HG02759 (cell line): ENCODE measurements around the gene CORO2A.
A peak's percentile ranks its signal among the peaks of the same experiment; 100 is the strongest.
"Not testable (repeated sequence)": the region's sequence is repeated elsewhere in the genome, so short reads cannot be mapped to it uniquely, and the experiment has no call there.

Source experiments
- ATAC-seq: cut with Tn5 transposase; IDR thresholded peaks from one replicate; pipeline ENCODE4 v1.9.1; 2021; ENCODE audit warnings: mild to moderate bottlenecking, moderate library complexity; ENCODE audit not compliant: unreplicated experiment

Gene CORO2A

DNA sequence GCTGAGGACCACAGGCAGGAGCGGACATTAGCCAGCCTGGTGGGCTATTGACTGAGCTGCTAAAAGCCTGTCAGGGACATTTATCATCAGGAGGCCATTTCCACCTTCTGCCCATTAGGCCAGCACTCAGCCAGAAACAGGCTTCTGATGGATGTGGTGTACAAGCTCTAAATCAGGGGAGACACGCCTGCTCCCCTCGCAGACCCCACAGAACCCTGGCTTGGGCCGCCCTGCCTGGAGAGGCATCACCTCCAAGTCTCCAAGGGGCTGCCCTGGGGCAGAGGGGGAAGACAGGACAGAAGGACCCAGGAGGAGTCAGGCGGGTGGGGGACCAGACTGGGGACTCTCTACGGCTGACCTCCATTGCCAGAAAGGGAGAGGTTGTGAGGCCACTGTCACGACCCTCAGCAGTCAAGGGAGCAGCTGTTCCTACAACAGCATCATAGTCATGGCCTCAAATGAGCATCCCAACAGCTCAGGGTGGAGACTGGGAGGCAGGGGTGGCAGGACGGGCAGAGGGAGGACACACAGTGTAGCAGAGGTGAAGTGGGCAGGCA, 49.4 kb downstream of the CORO2A start:
- no peak for ATAC-seq

GRCh38 chr9:98142182-98142907, 50.1 kb downstream of the CORO2A start:
- no peak for ATAC-seq

GRCh38 chr9:98140503-98140902, 51.9 kb downstream of the CORO2A start:
- no peak for ATAC-seq

DNA sequence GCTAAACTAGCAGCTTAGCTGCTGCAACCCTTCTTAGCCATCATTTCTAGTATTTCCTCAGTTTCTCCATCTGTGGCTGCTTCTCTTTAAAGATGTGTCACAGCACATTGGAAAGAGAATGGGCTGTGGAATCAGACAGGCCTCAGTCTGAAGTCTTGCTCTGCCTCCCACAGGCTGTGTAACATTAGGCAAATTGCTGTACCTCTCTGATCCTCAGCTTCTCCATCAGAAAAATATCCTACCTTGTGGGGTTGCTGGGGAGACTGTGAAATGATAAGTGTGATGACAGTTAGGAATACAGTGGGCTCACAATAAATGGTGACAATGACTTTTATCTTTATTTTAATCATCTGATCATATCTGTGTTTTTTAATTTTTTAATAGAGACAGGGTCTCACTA, 55.9 kb downstream of the CORO2A start:
- no peak for ATAC-seq

- ATAC-seq = no peak
These were observed 56.5 kb downstream of the CORO2A start for GRCh38 chr9:98135938-98136337.

DNA sequence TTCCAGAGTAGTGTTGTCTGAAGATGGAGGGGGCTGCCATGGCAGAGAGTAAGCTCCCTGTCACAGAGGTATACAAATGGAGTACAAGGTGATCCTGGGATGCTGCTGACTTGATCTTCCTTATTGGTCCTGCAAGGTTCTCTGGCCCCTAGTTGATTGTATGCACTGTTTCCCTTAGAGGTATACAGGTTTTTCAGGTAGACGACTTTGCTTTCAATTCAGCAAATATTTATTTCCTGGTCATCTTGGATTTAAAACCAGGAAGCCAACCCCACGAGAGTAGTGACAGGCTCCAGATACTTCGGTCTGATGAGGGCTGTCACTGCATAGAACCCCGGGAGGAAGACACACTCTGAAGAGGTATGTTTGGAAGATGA, 56.9 kb downstream of the CORO2A start:
- ATAC-seq = no peak

- no peak for ATAC-seq
These were observed 57.5 kb downstream of the CORO2A start for GRCh38 chr9:98134702-98135557.

DNA sequence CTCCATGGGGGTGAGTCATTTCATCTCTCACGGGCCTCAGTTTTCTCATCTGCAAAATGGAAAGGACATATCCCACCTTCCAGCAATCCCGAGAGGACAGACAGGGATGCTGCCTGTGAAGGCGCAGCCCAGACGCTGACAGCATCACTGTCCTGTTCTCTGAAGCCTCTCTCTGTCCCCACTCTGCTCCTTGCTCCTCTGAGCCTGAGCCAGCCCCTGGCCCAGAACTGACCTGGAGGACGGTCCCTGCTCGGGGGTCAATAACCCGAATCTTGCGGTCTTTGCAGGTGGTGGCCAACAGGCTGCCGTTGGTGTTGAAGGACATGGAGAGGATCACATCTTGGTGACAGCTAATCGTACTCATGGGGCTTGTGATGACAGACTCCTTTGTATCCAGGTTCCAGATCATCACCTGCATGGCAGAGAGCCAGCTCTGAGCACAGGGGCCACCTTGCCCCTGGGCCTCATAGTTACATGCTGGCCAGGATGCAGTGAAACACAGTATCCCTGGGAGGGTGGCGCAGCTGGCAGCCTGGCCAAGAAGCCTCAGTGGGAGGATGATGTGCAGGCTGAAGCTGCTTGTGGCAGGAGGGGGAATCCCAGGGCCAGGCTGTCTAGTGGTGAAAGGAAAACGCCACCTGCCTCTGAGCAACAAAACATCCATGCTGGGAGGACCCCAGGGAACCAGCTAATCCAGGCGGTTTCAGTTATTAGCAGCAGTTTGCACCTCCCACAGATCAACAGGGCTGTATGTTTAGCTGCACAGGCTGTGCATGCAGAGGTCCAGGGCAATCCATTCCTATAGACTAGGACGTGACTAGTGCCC, 59.4 kb downstream of the CORO2A start:
- ATAC-seq = no peak

GRCh38 chr9:98132158-98132557, 60.3 kb downstream of the CORO2A start:
- no peak for ATAC-seq

DNA sequence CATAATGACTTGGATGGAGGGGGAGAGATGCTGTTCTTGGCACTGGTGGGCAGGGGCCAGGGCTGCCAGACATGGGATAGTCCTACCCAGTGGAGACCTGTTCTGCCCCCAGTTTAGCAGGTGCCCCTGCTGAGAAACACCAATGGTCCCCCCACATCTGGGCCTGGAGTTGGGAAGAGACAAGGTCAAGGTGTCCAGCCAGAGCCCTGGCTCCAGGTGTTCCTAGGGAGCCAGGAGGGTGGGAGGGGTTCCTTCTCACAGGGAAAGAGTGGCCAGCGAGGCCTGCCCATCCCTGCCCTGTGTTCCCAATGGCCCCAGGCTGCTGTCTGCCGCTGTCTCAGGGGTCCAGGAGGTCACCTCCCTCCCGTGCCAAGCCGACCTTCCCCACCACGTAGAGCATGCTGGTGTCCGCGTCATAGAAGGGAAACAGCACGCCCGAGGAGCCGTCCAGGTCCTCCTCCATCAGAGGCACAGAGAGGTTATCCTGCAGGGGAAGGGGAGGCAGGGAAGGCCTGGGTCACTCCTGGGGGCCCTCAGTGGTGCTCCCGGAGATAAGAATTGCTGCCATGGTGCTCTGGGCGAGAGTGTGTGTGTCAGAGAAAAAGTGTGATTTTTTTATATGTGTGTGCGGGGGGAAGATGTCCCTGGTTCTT, 61.7 kb downstream of the CORO2A start:
- no peak for ATAC-seq

- not testable (repeated sequence) for ATAC-seq
These were observed 62.4 kb downstream of the CORO2A start for GRCh38 chr9:98130060-98130459.

- peak; percentile 79 for ATAC-seq
These were observed 63.0 kb downstream of the CORO2A start for GRCh38 chr9:98129451-98129881.

GRCh38 chr9:98128316-98128715, 64.1 kb downstream of the CORO2A start:
- no peak for ATAC-seq

DNA sequence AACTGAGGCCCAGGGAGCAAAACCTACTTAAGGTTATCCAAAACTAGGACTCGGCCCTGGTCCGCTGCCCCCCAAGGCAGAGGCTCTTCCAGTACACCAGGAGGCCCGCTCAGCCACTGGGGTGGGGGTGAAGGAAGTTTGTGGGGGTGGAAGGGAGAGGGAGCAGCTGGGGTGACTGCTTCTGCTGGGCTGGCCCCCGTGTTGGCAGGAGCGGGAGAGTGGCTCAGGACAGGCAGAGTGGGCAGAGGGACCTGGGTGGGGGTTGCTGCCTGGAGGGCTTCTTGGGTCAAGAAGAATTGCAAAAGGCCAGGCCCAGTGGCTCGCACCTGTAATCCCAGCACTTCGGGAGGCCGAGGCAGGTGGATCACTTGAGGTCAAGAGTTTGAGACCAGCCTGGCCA, 65.2 kb downstream of the CORO2A start:
- ATAC-seq = no peak

GRCh38 chr9:98124637-98125426, 67.6 kb downstream of the CORO2A start:
- ATAC-seq = no peak

- not testable (repeated sequence) for ATAC-seq
These were observed 68.3 kb downstream of the CORO2A start for GRCh38 chr9:98124091-98124490.

DNA sequence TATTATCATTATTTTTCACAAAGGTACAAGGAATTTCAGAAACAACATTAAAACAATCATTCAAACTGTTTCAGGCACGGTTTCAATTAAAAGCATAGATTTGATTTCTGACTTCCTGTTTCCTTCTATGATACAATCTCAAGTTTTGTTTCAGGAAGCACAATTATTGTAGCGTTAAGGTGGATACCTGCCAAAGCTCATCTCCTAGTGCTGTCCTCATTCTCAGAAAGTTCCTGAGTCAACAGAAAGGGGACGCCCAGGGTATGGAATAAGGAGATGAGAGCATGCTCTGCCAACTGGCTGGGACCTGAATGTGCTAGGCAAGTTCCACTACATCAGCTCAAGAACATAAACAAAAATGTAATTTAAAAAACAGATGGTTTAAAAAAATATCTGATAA, 71.4 kb downstream of the CORO2A start:
- ATAC-seq = no peak

DNA sequence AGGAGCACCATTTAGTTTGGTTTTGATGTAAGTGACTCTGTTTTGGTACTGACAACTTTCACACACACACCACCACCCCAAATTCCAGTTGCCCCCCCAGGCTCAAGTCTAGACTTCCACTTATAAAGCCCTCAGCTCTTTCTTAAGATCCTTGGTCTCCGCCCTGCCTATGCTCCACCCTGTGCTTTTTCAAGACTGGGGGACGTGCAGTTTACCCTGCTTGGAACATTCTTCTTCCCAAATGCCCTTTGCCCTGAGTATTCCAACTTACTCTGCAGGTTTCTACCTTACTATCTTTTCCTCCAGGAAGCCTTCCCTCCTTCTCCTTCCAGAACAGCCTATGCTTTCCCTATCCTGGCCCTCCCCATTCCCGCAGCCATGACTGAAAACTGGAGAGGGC, 72.0 kb downstream of the CORO2A start:
- ATAC-seq = no peak

DNA sequence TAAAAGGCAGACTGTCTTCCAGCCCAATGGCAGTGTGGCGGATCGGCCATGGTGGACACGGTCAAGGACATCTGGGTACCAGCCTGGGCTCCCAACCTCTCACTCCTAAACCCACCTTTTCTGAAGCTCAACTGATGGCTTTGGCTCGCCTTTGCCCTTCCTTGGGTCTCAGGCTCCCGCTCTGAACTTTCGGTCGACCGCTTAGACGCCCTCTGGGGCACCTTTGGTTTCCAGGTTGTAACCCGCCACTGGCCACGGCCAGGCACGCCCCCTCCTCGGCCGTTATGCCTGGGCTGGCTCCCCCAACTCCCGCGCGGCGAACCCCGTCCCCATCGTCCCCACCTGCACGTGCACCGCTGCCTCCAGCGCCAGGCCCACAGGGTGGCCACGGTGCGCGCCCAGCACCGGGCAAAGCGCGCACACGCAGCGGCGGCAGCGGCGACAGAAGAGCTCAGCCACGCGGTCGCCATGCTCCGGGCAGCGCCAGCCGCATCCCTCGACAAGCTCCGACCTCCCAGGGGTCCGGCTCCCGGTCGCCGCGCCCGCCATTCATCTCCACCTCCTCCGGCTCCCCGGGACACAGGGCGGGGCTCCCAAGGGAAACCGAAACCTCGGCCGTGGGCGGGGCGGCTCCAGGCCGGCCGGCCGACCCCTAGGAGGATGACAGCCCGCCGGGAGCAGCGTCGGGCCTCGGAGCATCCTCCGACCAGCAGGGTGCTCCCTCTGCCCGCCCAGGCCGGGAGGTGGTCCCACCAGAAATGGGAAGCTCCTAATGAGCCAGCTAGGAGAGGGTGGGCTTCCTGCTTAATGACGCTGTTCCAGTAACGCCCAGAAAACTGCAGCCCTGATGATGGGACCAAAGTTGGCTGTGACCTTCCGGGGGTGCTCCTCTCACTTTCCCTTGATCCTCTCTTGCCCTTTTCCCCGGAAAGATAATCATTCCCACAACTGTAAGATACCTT, 73.5 kb downstream of the CORO2A start, which contains the start of gene TRIM14:
TSS of gene TRIM14 (minus strand) at position 583 of the 962 bp plus-strand sequence. CDS start at position 549, 34 bp downstream.
- peak; percentile 72 for ATAC-seq
